ENCODE results near the gene CDKL1. TPM values are rescaled to one million over a fixed set of nuclear protein-coding genes. Genes with fewer than 3 reads are reported as not detected.
"Not testable (repeated sequence)": the region's sequence is repeated elsewhere in the genome, so short reads cannot be mapped to it uniquely, and the experiment has no call there.

Gene CDKL1
- total RNA-seq, 4 donors from 2014 or later: 27.7 to 44.3 (median 36.7) TPM

DNA sequence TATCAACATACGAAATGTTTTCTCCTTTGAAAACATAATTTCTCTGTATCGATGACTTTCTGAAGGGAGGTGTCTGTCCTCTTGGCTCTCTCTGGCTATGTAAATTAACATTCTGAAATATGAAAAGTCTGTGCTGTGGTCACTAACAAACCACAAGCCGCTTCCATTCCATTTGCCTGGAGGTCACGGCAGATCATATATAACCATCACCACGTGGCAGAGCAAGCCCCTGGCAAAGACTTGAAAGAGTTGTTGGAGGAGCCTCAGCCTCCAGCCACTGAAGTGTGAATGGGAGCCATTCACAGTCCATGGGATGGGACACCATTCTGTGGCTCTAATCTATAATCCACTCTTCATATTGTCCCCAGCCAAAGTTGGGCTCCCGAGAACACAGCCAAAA is 39.6 kb downstream of the CDKL1 start:
- DNase-seq (ENCODE audit: low spot score) (no peak), ATAC-seq (ENCODE audit: low FRiP score) (no peak)
- TF ChIP-seq, protein P1, sequence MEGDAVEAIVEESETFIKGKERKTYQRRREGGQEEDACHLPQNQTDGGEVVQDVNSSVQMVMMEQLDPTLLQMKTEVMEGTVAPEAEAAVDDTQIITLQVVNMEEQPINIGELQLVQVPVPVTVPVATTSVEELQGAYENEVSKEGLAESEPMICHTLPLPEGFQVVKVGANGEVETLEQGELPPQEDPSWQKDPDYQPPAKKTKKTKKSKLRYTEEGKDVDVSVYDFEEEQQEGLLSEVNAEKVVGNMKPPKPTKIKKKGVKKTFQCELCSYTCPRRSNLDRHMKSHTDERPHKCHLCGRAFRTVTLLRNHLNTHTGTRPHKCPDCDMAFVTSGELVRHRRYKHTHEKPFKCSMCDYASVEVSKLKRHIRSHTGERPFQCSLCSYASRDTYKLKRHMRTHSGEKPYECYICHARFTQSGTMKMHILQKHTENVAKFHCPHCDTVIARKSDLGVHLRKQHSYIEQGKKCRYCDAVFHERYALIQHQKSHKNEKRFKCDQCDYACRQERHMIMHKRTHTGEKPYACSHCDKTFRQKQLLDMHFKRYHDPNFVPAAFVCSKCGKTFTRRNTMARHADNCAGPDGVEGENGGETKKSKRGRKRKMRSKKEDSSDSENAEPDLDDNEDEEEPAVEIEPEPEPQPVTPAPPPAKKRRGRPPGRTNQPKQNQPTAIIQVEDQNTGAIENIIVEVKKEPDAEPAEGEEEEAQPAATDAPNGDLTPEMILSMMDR (IDR thresholded peaks at IDR 0.05): no peak

DNA sequence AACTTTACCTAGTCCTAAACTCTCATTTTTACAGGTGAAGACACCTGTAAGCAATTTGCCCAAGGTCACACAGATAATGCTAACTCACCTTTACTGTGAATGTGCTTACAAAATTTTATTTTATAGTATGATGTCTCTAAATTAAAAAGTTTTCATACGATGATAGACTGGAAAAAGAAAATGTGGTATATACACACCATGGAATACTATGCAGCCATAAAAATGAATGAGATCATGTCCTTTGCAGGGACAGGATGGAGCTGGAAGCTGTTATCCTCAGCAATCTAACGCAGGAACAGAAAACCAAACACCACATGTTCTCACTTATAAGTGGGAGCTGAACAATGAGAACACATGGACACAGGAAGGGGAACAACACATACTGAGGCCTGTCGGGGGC is 40.4 kb downstream of the CDKL1 start:
- ATAC-seq (ENCODE audit: low FRiP score); DNase-seq (ENCODE audit: low spot score): not testable (repeated sequence)

DNA sequence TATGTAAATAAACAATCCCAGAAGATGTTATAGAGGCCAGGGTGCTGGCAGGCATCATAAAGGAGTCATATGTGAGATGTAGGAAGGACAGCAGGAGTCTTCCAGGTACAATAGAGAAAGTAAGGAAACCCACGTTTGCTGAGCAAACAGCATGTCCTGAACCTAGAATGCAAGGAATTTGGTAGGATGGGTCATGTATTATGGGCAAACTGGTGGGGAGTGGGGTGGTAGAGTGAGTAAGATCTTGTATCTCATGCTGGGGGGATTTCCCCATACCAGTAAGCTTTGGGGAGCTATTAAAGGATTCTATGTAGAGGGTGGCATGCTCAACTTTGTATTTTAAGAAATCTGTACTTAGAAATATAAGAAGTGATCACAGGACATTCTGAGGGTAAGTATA is 41.0 kb downstream of the CDKL1 start:
- TF ChIP-seq, protein P1 (IDR thresholded peaks at IDR 0.05): no peak
- ATAC-seq (ENCODE audit: low FRiP score): no peak
- DNase-seq (ENCODE audit: low spot score): no peak

DNA sequence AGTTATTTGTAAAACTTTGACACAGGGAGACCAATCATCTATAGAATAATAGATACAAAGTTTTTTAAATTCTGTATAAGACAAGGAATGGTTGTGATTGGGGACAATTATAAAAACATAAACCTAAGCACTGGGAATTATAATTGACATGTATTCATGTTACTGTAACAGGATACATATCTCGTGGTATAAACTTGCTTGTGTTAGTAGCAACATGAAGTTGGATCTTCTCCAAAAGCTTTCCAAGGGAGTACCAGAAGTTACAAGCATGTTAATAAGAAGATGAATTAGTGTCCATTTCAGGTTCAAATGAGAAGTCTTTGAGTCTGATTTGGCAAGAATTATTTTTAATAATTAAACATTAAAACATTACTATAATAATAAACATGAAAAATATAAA is 42.2 kb downstream of the CDKL1 start:
- DNase-seq (ENCODE audit: low spot score): no peak
- no peak for ATAC-seq (ENCODE audit: low FRiP score)
- TF ChIP-seq, protein P1 (IDR thresholded peaks at IDR 0.05): no peak

DNA sequence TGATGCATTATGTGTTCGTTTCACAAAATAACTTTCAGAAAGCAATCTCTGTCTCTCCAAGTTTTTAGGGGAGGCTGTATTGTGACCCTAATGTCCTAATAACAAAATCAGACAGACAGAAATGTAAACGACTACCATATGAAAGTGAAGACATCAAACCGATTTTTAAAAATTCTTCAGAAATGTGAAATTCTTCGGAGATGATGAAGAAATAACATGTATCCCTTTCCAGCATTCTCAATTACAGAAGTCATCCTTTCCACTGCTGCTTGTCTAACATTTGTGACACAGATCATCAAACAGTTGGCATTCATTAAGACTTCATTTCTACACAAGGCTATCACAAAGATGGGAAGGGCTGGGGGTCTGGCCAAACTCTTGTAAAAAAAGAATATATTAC is 43.6 kb downstream of the CDKL1 start:
- DNase-seq (ENCODE audit: low spot score): no peak
- TF ChIP-seq, protein P1 (IDR thresholded peaks at IDR 0.05): no peak
- no peak for ATAC-seq (ENCODE audit: low FRiP score)

DNA sequence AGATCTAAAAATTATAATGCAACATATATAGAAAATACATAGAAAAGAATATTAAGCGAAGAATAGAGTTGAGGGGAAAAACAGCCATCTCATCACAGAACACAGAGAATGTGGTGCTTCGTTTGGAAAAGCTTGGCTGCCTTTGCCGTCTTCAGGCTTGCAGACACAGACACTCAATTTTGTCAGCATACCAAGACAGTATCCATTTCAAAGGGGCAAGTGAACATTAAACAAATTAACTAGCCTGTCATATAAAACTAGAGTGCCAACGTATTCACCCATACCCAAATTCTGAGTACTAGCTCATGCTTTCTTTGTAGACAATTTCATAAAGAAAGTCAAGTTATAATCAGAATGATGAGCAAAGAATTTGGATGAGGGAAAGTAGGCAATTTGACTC is 44.1 kb downstream of the CDKL1 start:
- ATAC-seq (ENCODE audit: low FRiP score) (no peak), DNase-seq (ENCODE audit: low spot score) (no peak)
- TF ChIP-seq, protein P1 (IDR thresholded peaks at IDR 0.05): no peak

DNA sequence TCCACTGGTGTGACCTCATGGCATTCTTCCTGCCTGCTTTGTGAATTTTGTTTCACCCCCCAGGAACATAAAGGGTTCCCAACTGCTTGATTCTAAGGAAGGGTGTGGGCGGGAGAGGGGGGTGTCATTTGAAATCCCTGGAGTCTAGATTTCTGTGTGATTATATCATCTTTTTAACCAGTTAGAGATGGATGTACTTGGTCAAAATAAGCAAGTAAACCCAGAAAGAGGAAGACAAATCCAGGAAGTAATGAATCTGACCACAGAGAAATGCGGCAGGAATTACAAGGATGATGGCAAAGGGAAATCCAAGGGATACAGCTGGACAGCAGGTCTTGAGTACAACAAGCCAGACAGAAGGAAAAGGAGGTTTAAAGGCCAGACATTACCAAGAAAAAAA is 45.7 kb downstream of the CDKL1 start:
- DNase-seq (ENCODE audit: low spot score) (no peak), ATAC-seq (ENCODE audit: low FRiP score) (no peak)
- TF ChIP-seq, protein P1 (IDR thresholded peaks at IDR 0.05): no peak

DNA sequence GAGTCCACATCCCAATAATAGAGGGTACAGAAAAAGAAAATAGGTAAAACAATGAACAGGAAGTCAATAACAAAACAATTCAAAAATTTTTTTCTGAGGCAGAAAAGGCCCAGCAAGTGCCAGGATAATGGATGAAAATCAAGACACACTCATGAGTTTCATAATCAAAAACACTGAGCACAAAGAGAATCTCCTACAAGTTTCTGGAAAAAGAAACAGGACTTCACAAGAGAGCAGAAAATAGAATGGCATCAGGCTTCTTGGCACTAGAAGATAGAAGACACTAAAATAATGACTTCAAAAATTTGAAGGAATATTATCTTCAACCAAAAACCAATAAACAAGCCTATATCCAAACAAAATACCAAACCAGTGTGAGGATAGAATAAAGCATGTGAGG is 47.7 kb downstream of the CDKL1 start:
- TF ChIP-seq, protein P1 (IDR thresholded peaks at IDR 0.05): no peak
- no peak for DNase-seq (ENCODE audit: low spot score)
- ATAC-seq (ENCODE audit: low FRiP score): no peak

Data from omental fat pad (tissue), 4 donors.